Fibroblast of the conjunctiva (primary cell): ENCODE data around the gene STPG2.
A peak's percentile ranks its signal among the peaks of the same experiment; 100 is the strongest.

Experiments used
- DNase-seq: peaks from one replicate; pipeline ENCODE4 v3.0.0-alpha.2; 2010; ENCODE audit warnings: low read depth

Gene STPG2

DNA sequence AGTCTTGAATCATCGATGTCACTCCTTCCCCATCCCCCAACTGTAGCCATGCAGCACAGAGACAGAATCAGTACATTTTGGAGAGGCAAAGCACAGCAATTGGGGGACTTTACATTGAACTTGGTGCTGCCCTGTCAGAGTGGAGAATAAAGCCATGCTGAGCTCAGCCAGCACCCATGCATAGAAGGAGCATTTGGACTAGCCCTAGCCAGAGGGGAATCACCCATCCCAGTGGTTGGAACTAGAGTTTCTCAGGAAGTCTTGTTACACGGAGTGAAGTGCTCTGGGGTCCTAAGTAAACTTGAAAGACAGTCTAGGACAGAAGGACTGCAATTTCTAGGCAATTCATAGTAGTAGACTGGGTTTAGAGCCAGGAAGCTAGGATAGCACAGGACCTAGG, 49.6 kb downstream of the STPG2 start:
- no peak for DNase-seq

- peak; percentile 1 for DNase-seq
Measured at GRCh38 chr4:98092833-98093439, 50.3 kb downstream of the STPG2 start.

DNA sequence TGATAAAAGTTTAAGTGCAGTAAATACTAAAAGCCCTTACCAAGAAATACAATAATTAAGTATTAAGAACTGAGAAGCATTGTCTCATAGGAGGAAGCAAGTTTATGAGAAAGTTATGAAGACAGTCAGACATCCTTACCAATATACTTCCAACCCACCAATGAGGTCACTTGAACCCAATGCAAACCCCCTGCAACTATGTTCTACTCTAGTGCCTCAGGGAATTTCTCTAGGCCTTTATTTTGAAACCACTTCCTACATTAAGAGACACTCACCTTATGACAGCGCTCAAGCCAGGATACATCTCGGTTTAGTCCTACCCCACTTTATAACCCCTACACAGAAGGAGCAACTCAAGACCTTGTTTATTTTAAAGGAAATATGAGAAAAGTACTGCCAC, 61.3 kb downstream of the STPG2 start:
- DNase-seq: no peak

GRCh38 chr4:98068495-98068894, 74.8 kb downstream of the STPG2 start:
- no peak for DNase-seq

GRCh38 chr4:98055800-98056501, 87.3 kb downstream of the STPG2 start:
- DNase-seq: no peak

DNA sequence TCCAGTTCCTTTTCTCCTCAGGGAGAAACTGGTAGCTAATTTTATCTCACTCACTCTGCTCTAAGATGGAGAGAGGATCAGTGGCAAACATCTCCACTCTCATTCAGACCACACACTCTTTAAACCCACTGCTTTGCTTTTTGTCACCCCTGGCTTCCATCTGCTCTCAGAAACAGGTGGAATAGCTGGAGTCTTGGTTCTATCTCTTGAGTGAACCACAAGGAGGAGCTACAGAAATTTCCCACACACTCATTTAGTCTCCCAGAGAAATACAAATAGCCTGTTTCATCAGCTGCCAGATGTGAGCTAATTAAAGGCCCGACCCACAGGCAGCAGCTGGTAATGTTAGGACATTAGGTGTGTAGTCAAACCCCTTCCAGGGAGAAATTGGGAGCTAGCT, 96.6 kb downstream of the STPG2 start:
- no peak for DNase-seq

- no peak for DNase-seq
Measured at GRCh38 chr4:98030059-98030458, 113.2 kb downstream of the STPG2 start.

DNA sequence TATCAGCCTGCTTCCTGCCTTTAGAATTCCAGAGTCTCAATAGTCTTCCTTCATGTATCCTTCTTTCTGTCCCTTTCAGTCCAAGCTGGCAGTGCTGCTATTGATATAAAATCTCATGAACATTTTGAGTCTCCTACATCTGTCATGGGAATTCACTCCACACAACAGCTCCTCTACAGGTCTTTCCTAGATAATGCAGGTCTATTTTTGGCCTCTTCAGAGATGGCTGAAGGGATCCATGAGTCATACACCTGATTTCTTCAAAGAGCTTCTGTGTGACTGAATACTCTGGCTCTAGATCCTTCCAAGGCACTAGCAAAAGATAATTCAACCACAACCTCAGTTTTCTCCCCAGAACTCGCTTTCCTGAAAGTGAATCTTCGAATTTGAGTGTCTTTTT, 115.4 kb downstream of the STPG2 start:
- no peak for DNase-seq

- no peak for DNase-seq
Measured at GRCh38 chr4:98026362-98026761, 116.9 kb downstream of the STPG2 start.

DNA sequence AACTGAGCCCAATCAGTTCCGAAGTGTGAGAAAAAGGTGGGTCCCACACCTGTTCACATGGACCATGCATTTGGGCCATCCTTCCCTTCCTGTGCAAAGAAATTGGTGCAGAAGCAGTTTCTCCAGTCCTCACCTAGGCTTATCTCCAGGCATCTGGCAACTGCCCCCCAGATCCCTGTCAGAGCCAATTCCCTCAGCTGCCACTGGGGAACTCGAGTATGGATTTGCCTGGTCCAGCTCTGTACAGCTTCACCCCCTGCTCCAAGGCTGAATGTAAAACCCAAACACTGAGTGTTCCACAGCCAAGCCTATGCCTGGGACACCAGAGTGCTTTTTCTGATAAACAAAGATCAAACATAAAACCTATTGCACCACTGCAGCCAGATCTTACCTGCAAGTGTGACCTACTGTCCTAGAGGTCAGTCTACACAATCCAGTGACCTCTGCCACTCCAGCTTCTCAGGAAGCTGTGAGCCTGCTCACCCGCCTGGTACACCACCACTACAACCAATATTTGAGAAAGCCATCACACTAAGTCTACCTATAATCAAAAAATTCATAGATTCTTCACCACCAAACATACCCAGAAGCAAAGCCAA, 136.4 kb downstream of the STPG2 start:
- DNase-seq: no peak

DNA sequence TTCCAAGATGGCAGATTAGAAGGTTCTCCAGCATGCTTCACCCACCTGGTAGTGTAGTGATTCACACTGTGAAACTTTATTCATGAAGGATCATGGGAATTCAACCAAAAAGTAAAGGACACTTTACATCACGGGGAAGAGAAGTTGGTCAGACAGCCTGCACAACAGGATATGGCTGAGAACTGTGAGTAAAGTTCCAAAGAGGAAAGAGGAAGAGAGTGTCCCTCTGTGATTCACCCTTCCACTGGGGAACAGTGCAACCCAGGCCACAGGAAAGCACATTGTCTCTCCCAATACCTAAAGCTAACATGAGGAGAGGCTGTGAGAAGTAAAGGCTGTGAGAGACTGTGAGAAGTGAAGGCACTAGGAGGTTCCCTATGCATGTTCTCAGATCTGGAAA, 137.2 kb downstream of the STPG2 start:
- DNase-seq: no peak

GRCh38 chr4:98000940-98001339, 142.3 kb downstream of the STPG2 start:
- DNase-seq: no peak

GRCh38 chr4:97998203-97998602, 145.1 kb downstream of the STPG2 start:
- no peak for DNase-seq

DNA sequence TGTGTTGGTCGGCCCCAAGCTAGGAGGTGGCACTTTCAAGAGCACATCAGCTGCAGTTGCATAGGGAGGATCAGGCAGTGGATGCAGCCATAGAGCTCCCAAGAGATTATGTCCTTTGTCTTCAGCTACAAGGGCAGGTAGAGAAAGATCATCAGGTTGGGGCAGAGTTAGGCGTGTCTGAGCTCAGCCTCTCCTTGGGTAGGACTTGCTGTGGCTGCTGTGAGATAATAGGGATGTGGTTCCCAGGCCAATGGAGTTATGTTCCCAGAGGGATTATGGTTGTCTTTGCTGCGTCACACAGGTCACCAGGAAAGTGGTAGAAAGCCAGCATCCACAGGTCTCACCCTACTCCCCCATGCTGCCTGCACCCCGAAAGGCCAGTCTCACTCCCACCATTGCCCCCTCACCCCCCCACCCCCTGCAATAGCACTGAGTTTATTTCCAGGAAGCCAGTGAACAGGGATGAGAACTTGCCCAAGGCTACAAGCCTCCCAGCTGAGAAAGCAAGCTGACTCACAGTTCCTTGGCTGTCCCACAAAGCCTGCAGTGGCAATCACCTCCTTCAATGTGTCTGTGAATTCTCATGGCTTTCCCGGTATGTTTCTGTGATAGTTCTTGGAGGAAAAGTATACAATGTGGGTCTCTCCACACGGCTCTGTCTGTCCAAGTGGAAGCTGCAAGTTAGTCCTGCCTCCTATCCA, 148.4 kb downstream of the STPG2 start:
- no peak for DNase-seq

DNA sequence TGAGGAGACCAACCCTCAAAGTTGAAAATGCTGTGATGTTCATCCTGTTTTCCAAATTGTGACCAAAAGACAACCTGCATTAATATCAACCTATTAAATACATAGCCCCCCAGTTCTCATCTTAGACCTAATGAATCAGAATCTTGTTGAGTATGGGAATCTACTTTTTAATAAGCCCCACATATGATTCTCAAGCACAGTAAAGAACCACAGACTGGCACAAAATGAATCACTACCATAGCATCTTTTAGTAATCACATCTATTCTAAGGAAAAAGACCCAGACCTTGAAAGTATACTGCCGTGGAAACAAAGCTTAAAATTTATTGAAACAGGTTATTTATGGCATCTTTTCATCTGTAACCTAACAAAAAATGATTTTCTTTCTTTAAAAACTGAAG, 152.9 kb downstream of the STPG2 start:
- no peak for DNase-seq

DNA sequence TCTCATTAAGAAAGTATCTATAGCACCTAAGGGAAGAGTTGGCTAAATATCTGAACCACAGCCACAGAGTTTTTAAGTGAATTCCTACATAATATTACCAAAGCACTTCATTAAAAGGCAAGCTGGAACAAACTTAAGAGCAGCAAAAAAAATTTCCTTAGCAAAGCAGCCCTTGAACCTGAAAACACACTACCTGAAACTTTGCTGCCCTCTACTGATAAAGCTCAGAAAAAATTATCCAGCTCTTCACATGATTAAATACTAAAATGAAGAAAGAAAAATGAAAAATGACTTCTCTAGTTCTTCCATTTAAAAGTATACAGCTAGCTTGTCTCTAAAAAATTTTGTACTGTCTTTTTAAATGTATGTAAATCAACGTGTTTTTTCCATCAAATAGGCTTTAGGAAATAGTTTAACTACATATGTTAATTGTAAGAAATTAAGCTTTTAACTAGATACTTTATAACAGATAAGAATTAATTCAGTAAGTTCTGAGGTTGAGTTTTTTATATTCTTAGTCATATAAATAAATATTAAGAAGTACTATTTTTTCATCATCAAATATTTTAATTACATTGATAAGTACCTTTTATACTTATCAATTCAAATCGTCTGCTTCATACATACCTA, 156.1 kb downstream of the STPG2 start:
- DNase-seq: no peak

- no peak for DNase-seq
Measured at GRCh38 chr4:97984545-97985131, 158.6 kb downstream of the STPG2 start.

GRCh38 chr4:97978791-97979488, 164.3 kb downstream of the STPG2 start:
- DNase-seq: no peak

DNA sequence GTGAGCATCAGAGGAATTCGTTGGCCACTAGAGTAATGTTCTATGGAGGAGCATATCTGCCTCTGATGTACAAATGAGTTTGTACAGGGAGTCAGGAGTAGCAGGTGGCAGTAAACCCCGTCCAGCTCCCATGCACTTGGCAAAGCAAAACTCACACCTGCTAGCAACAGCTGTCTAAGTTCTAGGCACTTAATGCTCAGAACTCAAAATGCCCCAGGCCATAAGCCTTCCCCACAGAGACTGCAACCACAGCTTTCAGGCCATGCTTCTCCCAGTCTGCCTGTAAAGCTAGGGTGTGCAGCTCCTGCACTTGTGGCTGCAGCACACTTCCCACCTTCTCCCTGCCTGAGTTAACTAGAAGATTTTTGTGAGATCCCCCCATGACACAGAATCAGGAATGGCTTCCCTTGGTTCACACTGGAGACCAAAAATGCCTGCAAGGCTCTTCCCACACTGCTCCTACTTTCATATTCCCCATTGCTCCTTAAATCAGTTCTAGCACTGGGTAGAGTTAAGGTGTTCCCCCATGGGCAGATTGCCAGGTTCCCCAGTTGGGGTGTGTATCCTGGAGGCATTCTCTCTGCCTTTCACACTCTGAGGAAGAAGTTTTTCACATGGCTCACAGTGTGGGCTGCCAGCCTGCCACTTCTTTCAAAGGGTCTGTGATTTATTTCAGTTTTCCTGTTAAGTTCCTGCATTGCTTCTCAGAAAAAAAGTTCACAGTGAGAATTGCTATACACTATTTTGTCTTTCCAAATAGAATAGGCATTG, 189.9 kb downstream of the STPG2 start:
- DNase-seq: no peak

GRCh38 chr4:97952763-97953162, 190.5 kb downstream of the STPG2 start:
- DNase-seq: no peak

DNA sequence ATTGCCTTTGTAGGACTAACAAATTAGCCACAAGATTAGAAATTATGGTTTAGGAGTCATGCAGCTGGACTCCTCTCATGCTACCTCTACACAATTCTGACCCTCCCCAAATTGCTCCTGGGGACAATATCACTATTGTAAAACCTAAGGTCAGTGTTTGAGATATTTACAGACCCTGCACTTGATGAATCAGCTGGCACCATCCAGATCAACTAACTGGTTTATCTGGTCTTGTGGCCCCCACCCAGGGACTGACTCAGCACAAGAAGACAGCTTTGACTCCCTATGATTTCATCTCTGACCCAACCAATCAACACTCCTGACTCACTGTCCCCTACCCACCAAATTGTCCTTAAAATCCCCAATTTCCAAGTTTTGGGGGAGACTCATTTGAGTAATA, 192.4 kb downstream of the STPG2 start:
- DNase-seq: no peak
